Measurements from ENCODE around the gene TMEM17.

The TMEM17 gene

GRCh38 chr2:62540408-62541168 lies 34.6 kb upstream of the TMEM17 start:
- Histone ChIP-seq H3K4me3 (ENCODE audit: low read depth, low read length) (no peak overlapping the region), H3K9me3 (ENCODE audit: control insufficient read depth, low read length) (no peaks in the 10 kb centered on the region), H3K4me1 (no peaks in the 10 kb centered on the region), H2AFZ (no peak overlapping the region), H3K27ac (no peak overlapping the region), H3K79me2 (no peaks in the 10 kb centered on the region), H3K27me3 (ENCODE audit: control insufficient read depth, insufficient read depth, low read length) (no peaks in the 10 kb centered on the region), H3K36me3 (ENCODE audit: control insufficient read depth, insufficient read depth, low read length) (no peaks in the 10 kb centered on the region), H3K9ac (no peak overlapping the region), H3K4me2 (ENCODE audit: low read length) (no peak overlapping the region)
- TF ChIP-seq CTCF (IDR thresholded peaks at IDR 0.05): no peak

GRCh38 chr2:62539606-62540407 lies 33.8 kb upstream of the TMEM17 start:
- no peaks in the 10 kb centered on the region for H3K4me1 ChIP-seq
- no peak for TF ChIP-seq CTCF (IDR thresholded peaks at IDR 0.05)
- H3K4me2 ChIP-seq (ENCODE audit: low read length): no peak overlapping the region
- no peaks in the 10 kb centered on the region for H3K36me3 ChIP-seq (ENCODE audit: control insufficient read depth, insufficient read depth, low read length)
- no peak overlapping the region for H2AFZ ChIP-seq
- H3K9ac ChIP-seq: no peak overlapping the region
- H3K4me3 ChIP-seq (ENCODE audit: low read depth, low read length): no peak overlapping the region
- no peak overlapping the region for H3K27ac ChIP-seq
- H3K27me3 ChIP-seq (ENCODE audit: control insufficient read depth, insufficient read depth, low read length): no peaks in the 10 kb centered on the region
- H3K9me3 ChIP-seq (ENCODE audit: control insufficient read depth, low read length): no peaks in the 10 kb centered on the region
- H3K79me2 ChIP-seq: no peaks in the 10 kb centered on the region

GRCh38 chr2:62538756-62539155 lies 32.8 kb upstream of the TMEM17 start:
- Histone ChIP-seq H3K4me1 (no peaks in the 10 kb centered on the region), H3K9ac (no peak overlapping the region), H3K9me3 (ENCODE audit: control insufficient read depth, low read length) (no peaks in the 10 kb centered on the region), H2AFZ (no peak overlapping the region), H3K4me2 (ENCODE audit: low read length) (no peak overlapping the region), H3K27ac (no peak overlapping the region), H3K27me3 (ENCODE audit: control insufficient read depth, insufficient read depth, low read length) (no peaks in the 10 kb centered on the region), H3K79me2 (no peaks in the 10 kb centered on the region), H3K36me3 (ENCODE audit: control insufficient read depth, insufficient read depth, low read length) (no peaks in the 10 kb centered on the region), H3K4me3 (ENCODE audit: low read depth, low read length) (no peak overlapping the region)
- TF ChIP-seq CTCF (IDR thresholded peaks at IDR 0.05): no peak

- no peaks in the 10 kb centered on the region for H3K9me3 ChIP-seq (ENCODE audit: control insufficient read depth, low read length)
- H3K36me3 ChIP-seq (ENCODE audit: control insufficient read depth, insufficient read depth, low read length): no peaks in the 10 kb centered on the region
- H3K27me3 ChIP-seq (ENCODE audit: control insufficient read depth, insufficient read depth, low read length): no peaks in the 10 kb centered on the region
- no peak overlapping the region for H3K4me3 ChIP-seq (ENCODE audit: low read depth, low read length)
- no peak overlapping the region for H3K9ac ChIP-seq
- H3K4me1 ChIP-seq: no peaks in the 10 kb centered on the region
- no peak overlapping the region for H2AFZ ChIP-seq
- H3K79me2 ChIP-seq: no peaks in the 10 kb centered on the region
- H3K27ac ChIP-seq: no peak overlapping the region
- no peak overlapping the region for H3K4me2 ChIP-seq (ENCODE audit: low read length)
- TF ChIP-seq CTCF (IDR thresholded peaks at IDR 0.05): no peak
These were observed 31.8 kb upstream of the TMEM17 start for GRCh38 chr2:62537814-62538213.

Measured in parathyroid adenoma (tissue), 2 donors.